Hepatocyte (in vitro differentiated cells): ENCODE data around the gene BLTP1. TPM values are rescaled to one million over a fixed set of nuclear protein-coding genes. Genes with fewer than 3 reads are reported as not detected.

ENCODE experiments used
- DNase-seq: peaks from one replicate; pipeline ENCODE4 v3.0.0-alpha.2; 2016; ENCODE audit warnings: low spot score
- H2AFZ ChIP-seq: fragments of 200-600 bp; sonication (generic); 2 replicates; pipeline ENCODE4 v1.6.0; 2016; ENCODE audit warnings: antibody characterized with exemption, mild to moderate bottlenecking
- H3K27ac ChIP-seq: fragments of 200-600 bp; sonication (generic); 2 replicates; pipeline ENCODE4 v1.5.1; 2016; ENCODE audit warnings: mild to moderate bottlenecking
- H3K27me3 ChIP-seq: fragments of 200-600 bp; sonication (generic); 2 replicates; pipeline ENCODE4 v1.6.1; 2016
- H3K36me3 ChIP-seq: fragments of 200-600 bp; sonication (generic); replicated peaks from 2 replicates; pipeline ENCODE4 v1.5.1; 2016; ENCODE audit warnings: low read depth; ENCODE audit not compliant: insufficient read depth
- H3K4me1 ChIP-seq: fragments of 200-600 bp; sonication (generic); 2 replicates; pipeline ENCODE4 v1.5.1; 2016; ENCODE audit warnings: mild to moderate bottlenecking, moderate library complexity; ENCODE audit not compliant: insufficient read depth
- H3K4me2 ChIP-seq: fragments of 200-600 bp; sonication (generic); 2 replicates; pipeline ENCODE4 v1.6.0; 2016
- H3K4me3 ChIP-seq: fragments of 200-600 bp; sonication (generic); 2 replicates; pipeline ENCODE4 v1.5.1; 2016; ENCODE audit warnings: mild to moderate bottlenecking
- H3K79me2 ChIP-seq: fragments of 200-600 bp; sonication (generic); 2 replicates; pipeline ENCODE4 v1.6.0; 2017; ENCODE audit warnings: mild to moderate bottlenecking
- H3K9me2 ChIP-seq: fragments of 200-600 bp; sonication (generic); replicated peaks from 2 replicates; pipeline ENCODE4 v1.6.0; 2017; ENCODE audit warnings: mild to moderate bottlenecking; ENCODE audit not compliant: insufficient read depth
- H3K9me3 ChIP-seq: fragments of 200-600 bp; sonication (generic); 2 replicates; pipeline ENCODE4 v1.5.1; 2016; ENCODE audit warnings: low read depth, mild to moderate bottlenecking
- H4K20me1 ChIP-seq: fragments of 200-600 bp; sonication (generic); 2 replicates; pipeline ENCODE4 v1.6.0; 2016; ENCODE audit warnings: mild to moderate bottlenecking; ENCODE audit not compliant: insufficient read depth, poor library complexity, severe bottlenecking
- EZH2 ChIP-seq: fragments of 200-600 bp; sonication (generic); IDR thresholded peaks from 2 replicates; pipeline ENCODE4 v1.6.1; 2016; ENCODE audit warnings: antibody characterized with exemption, mild to moderate bottlenecking, borderline replicate concordance
- EZH2phosphoT487 ChIP-seq: fragments of 200-600 bp; sonication (generic); IDR thresholded peaks from one replicate; pipeline ENCODE4 v1.6.1; 2018; ENCODE audit warnings: antibody characterized with exemption, mild to moderate bottlenecking, low read depth, moderate library complexity; ENCODE audit not compliant: unreplicated experiment, severe bottlenecking
- WGBS: methylation state at CpG from one replicate; pipeline ENCODE4 v1.1.6; 2016; ENCODE audit warnings: low lambda C conversion rate; ENCODE audit errors: missing lambda C conversion rate; 5-methylcytosine and 5-hydroxymethylcytosine counted together
- polyA plus RNA-seq: library from polyadenylated mRNA; unstranded; fragments of >200 nt; fragmentation: Nextera tagmentation; extraction: Ambion mirVana; gene quantifications from 2 replicates; pipeline ENCODE4 v1.2.1, GENCODE V29; 2016
- total RNA-seq: library from RNA; depleted of rRNA; stranded (reverse); fragments of >200 nt; gene quantifications from 2 replicates; pipeline ENCODE4 v1.2.3, GENCODE V29; 2014
- TF ChIP-seq, protein P1 (sequence below): fragments of 200-600 bp; sonication (generic); IDR thresholded peaks from 2 replicates; pipeline ENCODE4 v1.5.1; 2016; ENCODE audit warnings: antibody characterized with exemption, mild to moderate bottlenecking; ENCODE audit not compliant: poor library complexity

Gene BLTP1
- total and polyA plus RNA-seq, 2 experiments from 2014 or later, result 7.7 to 82.3 TPM

DNA sequence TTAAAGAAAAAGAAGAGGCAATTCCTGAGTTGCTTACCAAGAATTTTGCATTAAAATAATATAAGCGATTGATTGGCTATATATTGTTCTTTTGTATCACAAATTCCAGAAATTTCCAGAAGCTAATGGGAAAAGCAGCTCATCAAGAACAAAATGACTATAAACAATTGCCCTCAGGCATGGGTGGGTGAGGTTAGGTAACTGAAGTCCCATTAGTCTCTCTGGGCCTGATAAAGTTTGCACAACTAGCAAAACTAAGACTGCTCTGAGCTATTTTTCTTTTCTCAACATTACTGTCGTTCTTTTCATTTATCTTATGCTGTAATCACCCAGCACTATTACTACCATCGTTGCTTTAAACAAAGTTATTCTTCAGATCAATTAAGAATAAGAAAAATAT, 19.2 kb upstream of the BLTP1 start:
- no peaks in the 10 kb centered on the region for H3K27me3 ChIP-seq
- TF ChIP-seq, protein P1, sequence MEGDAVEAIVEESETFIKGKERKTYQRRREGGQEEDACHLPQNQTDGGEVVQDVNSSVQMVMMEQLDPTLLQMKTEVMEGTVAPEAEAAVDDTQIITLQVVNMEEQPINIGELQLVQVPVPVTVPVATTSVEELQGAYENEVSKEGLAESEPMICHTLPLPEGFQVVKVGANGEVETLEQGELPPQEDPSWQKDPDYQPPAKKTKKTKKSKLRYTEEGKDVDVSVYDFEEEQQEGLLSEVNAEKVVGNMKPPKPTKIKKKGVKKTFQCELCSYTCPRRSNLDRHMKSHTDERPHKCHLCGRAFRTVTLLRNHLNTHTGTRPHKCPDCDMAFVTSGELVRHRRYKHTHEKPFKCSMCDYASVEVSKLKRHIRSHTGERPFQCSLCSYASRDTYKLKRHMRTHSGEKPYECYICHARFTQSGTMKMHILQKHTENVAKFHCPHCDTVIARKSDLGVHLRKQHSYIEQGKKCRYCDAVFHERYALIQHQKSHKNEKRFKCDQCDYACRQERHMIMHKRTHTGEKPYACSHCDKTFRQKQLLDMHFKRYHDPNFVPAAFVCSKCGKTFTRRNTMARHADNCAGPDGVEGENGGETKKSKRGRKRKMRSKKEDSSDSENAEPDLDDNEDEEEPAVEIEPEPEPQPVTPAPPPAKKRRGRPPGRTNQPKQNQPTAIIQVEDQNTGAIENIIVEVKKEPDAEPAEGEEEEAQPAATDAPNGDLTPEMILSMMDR, result no peak
- TF ChIP-seq EZH2 (no peak), EZH2phosphoT487 (no peak)
- H3K4me3 ChIP-seq, result no peak overlapping the region
- no peaks in the 10 kb centered on the region for H3K9me3 ChIP-seq
- no peaks in the 10 kb centered on the region for H3K79me2 ChIP-seq
- no peaks in the 10 kb centered on the region for H3K4me1 ChIP-seq
- H3K27ac ChIP-seq, result no peak overlapping the region
- H3K9me2 ChIP-seq, result no peaks in the 10 kb centered on the region
- H3K36me3 ChIP-seq, result no peaks in the 10 kb centered on the region
- no peak overlapping the region for H2AFZ ChIP-seq
- DNase-seq, result no peak
- H4K20me1 ChIP-seq, result no peaks in the 10 kb centered on the region
- no peak overlapping the region for H3K4me2 ChIP-seq
- 84% methylated on average over 3 of the region's 3 CpGs for WGBS

DNA sequence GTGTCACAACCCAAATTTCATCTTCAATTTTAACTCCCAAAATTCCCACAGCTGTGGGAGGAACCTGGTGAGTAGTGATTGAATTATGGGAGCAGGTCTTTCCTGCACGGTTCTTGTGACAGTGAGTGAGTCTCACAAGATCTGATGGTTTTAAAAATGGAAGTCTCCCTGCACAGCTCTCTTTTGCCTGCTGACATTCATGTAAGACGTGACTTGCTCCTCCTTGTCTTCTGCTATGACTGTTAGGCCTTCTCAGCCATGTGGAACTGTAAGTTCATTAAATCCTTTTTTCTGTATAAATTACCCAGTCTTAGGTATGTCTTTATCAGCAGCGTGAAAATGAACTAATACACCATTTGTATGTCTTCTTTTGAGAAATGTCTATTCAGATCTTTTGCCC, 13.0 kb upstream of the BLTP1 start:
- no peaks in the 10 kb centered on the region for H3K9me2 ChIP-seq
- H3K36me3 ChIP-seq, result no peaks in the 10 kb centered on the region
- H3K79me2 ChIP-seq, result no peaks in the 10 kb centered on the region
- no peak for TF ChIP-seq EZH2
- TF ChIP-seq, protein P1, result no peak
- no peak for TF ChIP-seq EZH2phosphoT487
- H3K4me1 ChIP-seq, result no peaks in the 10 kb centered on the region
- WGBS, result 77% methylated on average over 3 of the region's 3 CpGs
- H3K27ac ChIP-seq, result no peak overlapping the region
- H4K20me1 ChIP-seq, result no peaks in the 10 kb centered on the region
- H2AFZ ChIP-seq, result no peak overlapping the region
- no peaks in the 10 kb centered on the region for H3K27me3 ChIP-seq
- H3K4me2 ChIP-seq, result no peak overlapping the region
- H3K9me3 ChIP-seq, result no peaks in the 10 kb centered on the region
- no peak for DNase-seq
- no peak overlapping the region for H3K4me3 ChIP-seq

DNA sequence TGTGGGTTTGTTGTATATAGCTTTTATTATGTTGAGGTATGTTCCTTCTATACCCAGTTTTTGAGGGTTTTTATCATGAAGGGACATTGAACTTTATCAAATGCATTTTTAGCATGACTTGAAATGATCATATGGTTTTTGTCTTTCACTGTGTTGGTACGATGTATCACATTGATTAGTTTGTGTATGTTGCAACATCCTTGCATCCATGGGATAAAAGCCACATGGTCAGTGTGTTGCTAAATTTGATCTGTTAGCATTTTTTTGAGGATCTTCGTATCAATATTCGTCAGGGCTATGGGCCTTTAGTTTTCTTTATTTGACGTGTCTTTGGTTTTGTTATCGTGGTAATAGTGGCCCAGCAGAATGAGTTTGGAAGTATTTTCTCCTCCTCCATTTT, 11.3 kb upstream of the BLTP1 start:
- Histone ChIP-seq H3K4me2 (no peak overlapping the region), H3K27me3 (no peaks in the 10 kb centered on the region), H3K27ac (no peak overlapping the region), H3K4me3 (no peak overlapping the region), H4K20me1 (no peaks in the 10 kb centered on the region), H2AFZ (no peak overlapping the region), H3K36me3 (no peaks in the 10 kb centered on the region), H3K9me3 (no peaks in the 10 kb centered on the region), H3K9me2 (no peaks in the 10 kb centered on the region), H3K79me2 (no peaks in the 10 kb centered on the region), H3K4me1 (no peaks in the 10 kb centered on the region)
- 92% methylated on average over 5 of the region's 5 CpGs for WGBS
- TF ChIP-seq, protein P1, result no peak
- TF ChIP-seq EZH2 (no peak), EZH2phosphoT487 (no peak)
- DNase-seq, result no peak

DNA sequence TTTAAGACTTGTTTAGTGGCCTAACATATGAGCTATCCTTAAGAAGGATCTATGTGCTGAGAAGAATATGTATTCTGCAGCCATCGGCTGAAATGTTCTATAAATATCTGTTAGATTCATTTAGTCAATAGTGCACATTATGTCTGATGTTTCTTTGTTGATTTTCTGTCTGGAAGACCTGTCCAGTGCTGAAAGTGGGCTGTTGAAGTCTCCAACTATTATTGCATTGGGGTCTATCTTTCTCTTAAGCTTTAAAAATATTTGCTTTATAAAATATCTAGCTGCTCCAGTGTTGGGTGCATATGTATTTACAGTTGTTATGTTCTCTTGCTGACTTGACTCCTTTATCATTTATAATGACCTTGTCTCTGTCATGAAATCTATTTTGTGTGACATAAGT, 9.4 kb upstream of the BLTP1 start:
- no peaks in the 10 kb centered on the region for H4K20me1 ChIP-seq
- WGBS, result 83% methylated on average over 1 of the region's 1 CpG

More for the DNA sequence above, 9.4 kb upstream of the BLTP1 start:
- no peak for TF ChIP-seq EZH2phosphoT487
- TF ChIP-seq, protein P1, result no peak
- H3K9me2 ChIP-seq, result no peaks in the 10 kb centered on the region
- no peaks in the 10 kb centered on the region for H3K27me3 ChIP-seq
- no peaks in the 10 kb centered on the region for H3K36me3 ChIP-seq
- H3K4me2 ChIP-seq, result no peak overlapping the region
- no peaks in the 10 kb centered on the region for H3K4me1 ChIP-seq
- H3K79me2 ChIP-seq, result no peaks in the 10 kb centered on the region
- DNase-seq, result no peak
- no peak overlapping the region for H2AFZ ChIP-seq
- no peak overlapping the region for H3K4me3 ChIP-seq
- no peaks in the 10 kb centered on the region for H3K9me3 ChIP-seq
- H3K27ac ChIP-seq, result no peak overlapping the region
